PC-9 (cell line): ENCODE measurements around the gene SPRED1.

ENCODE experiments used
- CTCF ChIP-seq: fragments of 200-600 bp; sonication (generic); conservative IDR thresholded peaks from 2 replicates; pipeline ENCODE4 v1.6.1; 2017; ENCODE audit warnings: mixed run types, antibody characterized with exemption, mild to moderate bottlenecking, moderate library complexity
- EZH2 ChIP-seq: fragments of 200-600 bp; sonication (generic); IDR thresholded peaks from 2 replicates; pipeline ENCODE4 v1.8.0; 2017; ENCODE audit warnings: antibody characterized with exemption, low read depth

GRCh38 chr15:38406436-38406835 lies 153.8 kb downstream of the SPRED1 start:
- no peak for TF ChIP-seq CTCF
- TF ChIP-seq EZH2, result no peak
